NCI-H2227 (cell line): ENCODE results near the gene ASPA.
"Not testable (repeated sequence)": the region's sequence is repeated elsewhere in the genome, so short reads cannot be mapped to it uniquely, and the experiment has no call there.

Experiments
- DNase-seq: peaks from one replicate; lab custom pipeline; 2025; ENCODE audit not compliant: unreplicated experiment; lab: John Stamatoyannopoulos, UW

ASPA gene

GRCh38 chr17:3507071-3507470, 31.3 kb downstream of the ASPA start:
- DNase-seq, result no peak

GRCh38 chr17:3507869-3508268, 32.1 kb downstream of the ASPA start:
- DNase-seq, result no peak

- DNase-seq, result no peak
Observed at GRCh38 chr17:3510090-3510489, 34.3 kb downstream of the ASPA start.

- no peak for DNase-seq
Observed at GRCh38 chr17:3511852-3512504, 36.2 kb downstream of the ASPA start.

- no peak for DNase-seq
Observed at GRCh38 chr17:3512505-3513171, 36.8 kb downstream of the ASPA start.

GRCh38 chr17:3513305-3514035, 37.7 kb downstream of the ASPA start:
- no peak for DNase-seq

- DNase-seq, result not testable (repeated sequence)
Observed at GRCh38 chr17:3514167-3514566, 38.4 kb downstream of the ASPA start.

GRCh38 chr17:3514873-3515272, 39.1 kb downstream of the ASPA start:
- no peak for DNase-seq

- DNase-seq, result not testable (repeated sequence)
Observed at GRCh38 chr17:3519472-3519871, 43.7 kb downstream of the ASPA start.

- no peak for DNase-seq
Observed at GRCh38 chr17:3524024-3524423, 48.2 kb downstream of the ASPA start.

GRCh38 chr17:3526491-3526890, 50.7 kb downstream of the ASPA start:
- DNase-seq, result no peak

- no peak for DNase-seq
Observed at GRCh38 chr17:3526971-3527370, 51.2 kb downstream of the ASPA start.

- DNase-seq, result no peak
Observed at GRCh38 chr17:3527468-3527867, 51.7 kb downstream of the ASPA start.

GRCh38 chr17:3527896-3528295, 52.1 kb downstream of the ASPA start:
- DNase-seq, result no peak

GRCh38 chr17:3528403-3528851, 52.6 kb downstream of the ASPA start:
- no peak for DNase-seq

- peak; percentile 67 for DNase-seq
Observed at GRCh38 chr17:3528880-3529511, 53.2 kb downstream of the ASPA start.

- DNase-seq, result peak; percentile 44
Observed at GRCh38 chr17:3529817-3530741, 54.3 kb downstream of the ASPA start.

GRCh38 chr17:3531266-3532101, 55.7 kb downstream of the ASPA start:
- no peak for DNase-seq

- DNase-seq, result no peak
Observed at GRCh38 chr17:3532106-3532858, 56.5 kb downstream of the ASPA start.
